ENCODE results near the gene TRO. TPM values are rescaled to one million over a fixed set of nuclear protein-coding genes. Genes with fewer than 3 reads are reported as not detected.

Gene TRO
- total RNA-seq, 1 experiment from 2014 or later, result not detected

- no peaks in the 10 kb centered on the region for H4K20me1 ChIP-seq (ENCODE audit: insufficient read depth, low read depth, low read length)
- no peaks in the 10 kb centered on the region for H3K9me3 ChIP-seq (ENCODE audit: low read length)
- H3K4me1 ChIP-seq (ENCODE audit: low read length), result no peaks in the 10 kb centered on the region
- no peaks in the 10 kb centered on the region for H3K27me3 ChIP-seq (ENCODE audit: low read length)
- no peaks in the 10 kb centered on the region for H3K36me3 ChIP-seq (ENCODE audit: insufficient read depth, low read length)
- H3K4me2 ChIP-seq (ENCODE audit: low read depth, low read length, poor library complexity, severe bottlenecking), result no peak overlapping the region
- no peak for DNase-seq
- no peak overlapping the region for H2AFZ ChIP-seq (ENCODE audit: low read length)
- H3K4me3 ChIP-seq (ENCODE audit: low read length), result no peak overlapping the region
- H3K9me2 ChIP-seq (replicated peaks; ENCODE audit: insufficient read depth, low read length), result no peaks in the 10 kb centered on the region
- no peak overlapping the region for H3K9ac ChIP-seq (ENCODE audit: low read length)
- H3K79me2 ChIP-seq (ENCODE audit: low read length), result no peaks in the 10 kb centered on the region
- H3K27ac ChIP-seq (ENCODE audit: low read length), result no peak overlapping the region
Measured at GRCh38 chrX:54923376-54923775, 2.8 kb downstream of the TRO start.

- Histone ChIP-seq H3K79me2 (ENCODE audit: low read length) (no peaks in the 10 kb centered on the region), H3K9me2 (replicated peaks; ENCODE audit: insufficient read depth, low read length) (no peaks in the 10 kb centered on the region)
Measured at GRCh38 chrX:54926978-54927377, 6.4 kb downstream of the TRO start.

DNA sequence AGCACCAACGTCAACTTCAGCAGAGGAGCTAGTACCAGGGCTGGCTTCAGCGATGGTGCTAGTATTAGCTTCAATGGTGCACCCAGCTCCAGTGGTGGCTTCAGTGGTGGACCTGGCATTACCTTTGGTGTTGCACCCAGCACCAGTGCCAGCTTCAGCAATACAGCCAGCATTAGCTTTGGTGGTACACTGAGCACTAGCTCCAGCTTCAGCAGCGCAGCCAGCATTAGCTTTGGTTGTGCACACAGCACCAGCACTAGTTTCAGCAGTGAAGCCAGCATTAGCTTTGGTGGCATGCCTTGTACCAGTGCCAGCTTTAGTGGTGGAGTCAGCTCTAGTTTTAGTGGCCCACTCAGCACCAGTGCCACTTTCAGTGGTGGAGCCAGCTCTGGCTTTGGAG lies 8.3 kb downstream of the TRO start:
- H3K4me1 ChIP-seq (ENCODE audit: low read length), result no peaks in the 10 kb centered on the region
- H3K27ac ChIP-seq (ENCODE audit: low read length), result no peak overlapping the region
- no peaks in the 10 kb centered on the region for H3K36me3 ChIP-seq (ENCODE audit: insufficient read depth, low read length)
- no peak overlapping the region for H3K4me3 ChIP-seq (ENCODE audit: low read length)
- no peak overlapping the region for H3K4me2 ChIP-seq (ENCODE audit: low read depth, low read length, poor library complexity, severe bottlenecking)
- H3K9me3 ChIP-seq (ENCODE audit: low read length), result no peaks in the 10 kb centered on the region
- H3K9ac ChIP-seq (ENCODE audit: low read length), result no peak overlapping the region
- H2AFZ ChIP-seq (ENCODE audit: low read length), result no peak overlapping the region
- H3K9me2 ChIP-seq (replicated peaks; ENCODE audit: insufficient read depth, low read length), result no peaks in the 10 kb centered on the region
- no peaks in the 10 kb centered on the region for H4K20me1 ChIP-seq (ENCODE audit: insufficient read depth, low read depth, low read length)
- DNase-seq, result no peak
- no peaks in the 10 kb centered on the region for H3K27me3 ChIP-seq (ENCODE audit: low read length)
- no peaks in the 10 kb centered on the region for H3K79me2 ChIP-seq (ENCODE audit: low read length)

More at GRCh38 chrX:54926978-54927377, 6.4 kb downstream of the TRO start:
- Histone ChIP-seq H3K27me3 (ENCODE audit: low read length) (no peaks in the 10 kb centered on the region), H3K4me2 (ENCODE audit: low read depth, low read length, poor library complexity, severe bottlenecking) (no peak overlapping the region), H3K27ac (ENCODE audit: low read length) (no peak overlapping the region), H3K4me1 (ENCODE audit: low read length) (no peaks in the 10 kb centered on the region), H4K20me1 (ENCODE audit: insufficient read depth, low read depth, low read length) (no peaks in the 10 kb centered on the region), H3K9me3 (ENCODE audit: low read length) (no peaks in the 10 kb centered on the region), H3K36me3 (ENCODE audit: insufficient read depth, low read length) (no peaks in the 10 kb centered on the region), H3K9ac (ENCODE audit: low read length) (no peak overlapping the region), H3K4me3 (ENCODE audit: low read length) (no peak overlapping the region), H2AFZ (ENCODE audit: low read length) (no peak overlapping the region)
- no peak for DNase-seq

DNA sequence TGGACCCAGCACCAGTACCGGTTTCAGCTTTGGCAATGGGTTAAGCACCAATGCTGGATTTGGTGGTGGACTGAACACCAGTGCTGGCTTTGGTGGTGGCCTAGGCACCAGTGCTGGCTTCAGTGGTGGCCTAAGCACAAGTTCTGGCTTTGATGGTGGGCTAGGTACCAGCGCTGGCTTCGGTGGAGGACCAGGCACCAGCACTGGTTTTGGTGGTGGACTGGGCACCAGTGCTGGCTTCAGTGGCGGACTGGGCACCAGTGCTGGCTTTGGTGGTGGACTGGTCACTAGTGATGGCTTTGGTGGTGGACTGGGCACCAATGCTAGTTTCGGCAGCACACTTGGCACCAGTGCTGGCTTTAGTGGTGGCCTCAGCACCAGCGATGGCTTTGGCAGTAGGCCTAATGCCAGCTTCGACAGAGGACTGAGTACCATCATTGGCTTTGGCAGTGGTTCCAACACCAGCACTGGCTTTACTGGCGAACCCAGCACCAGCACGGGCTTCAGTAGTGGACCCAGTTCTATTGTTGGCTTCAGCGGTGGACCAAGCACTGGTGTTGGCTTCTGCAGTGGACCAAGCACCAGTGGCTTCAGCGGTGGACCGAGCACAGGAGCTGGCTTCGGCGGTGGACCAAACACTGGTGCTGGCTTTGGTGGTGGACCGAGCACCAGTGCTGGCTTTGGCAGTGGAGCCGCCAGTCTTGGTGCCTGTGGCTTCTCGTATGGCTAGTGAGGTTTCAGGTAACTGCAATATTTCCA lies 9.8 kb downstream of the TRO start:
- Histone ChIP-seq H3K27me3 (ENCODE audit: low read length) (no peaks in the 10 kb centered on the region), H3K9me2 (replicated peaks; ENCODE audit: insufficient read depth, low read length) (no peaks in the 10 kb centered on the region), H3K4me2 (ENCODE audit: low read depth, low read length, poor library complexity, severe bottlenecking) (no peak overlapping the region), H3K36me3 (ENCODE audit: insufficient read depth, low read length) (no peaks in the 10 kb centered on the region), H3K4me1 (ENCODE audit: low read length) (no peaks in the 10 kb centered on the region), H3K79me2 (ENCODE audit: low read length) (no peaks in the 10 kb centered on the region), H4K20me1 (ENCODE audit: insufficient read depth, low read depth, low read length) (no peaks in the 10 kb centered on the region), H2AFZ (ENCODE audit: low read length) (no peak overlapping the region), H3K9ac (ENCODE audit: low read length) (no peak overlapping the region), H3K27ac (ENCODE audit: low read length) (no peak overlapping the region), H3K4me3 (ENCODE audit: low read length) (no peak overlapping the region), H3K9me3 (ENCODE audit: low read length) (no peaks in the 10 kb centered on the region)
- DNase-seq, result no peak

DNA sequence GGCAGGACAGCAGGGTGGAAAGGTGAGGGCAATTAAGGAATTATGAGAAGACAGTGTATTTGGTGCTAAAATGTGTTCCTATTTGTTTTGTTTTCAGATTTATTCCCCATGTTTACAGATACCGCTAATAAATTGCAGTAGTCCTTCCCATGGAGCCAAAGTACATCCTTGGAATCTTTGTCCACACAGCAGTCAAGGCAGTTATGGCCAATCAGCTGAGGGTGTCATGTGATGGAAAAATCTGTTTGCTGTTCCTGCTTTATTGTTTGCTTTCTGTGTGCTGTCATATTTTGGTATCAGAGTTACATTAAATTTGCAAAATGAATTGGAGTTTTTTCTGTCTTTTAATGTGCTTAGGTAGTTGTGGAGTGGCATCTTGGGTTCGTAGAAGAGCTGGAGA lies 10.5 kb downstream of the TRO start:
- Histone ChIP-seq H3K9me3 (ENCODE audit: low read length) (no peaks in the 10 kb centered on the region), H3K9ac (ENCODE audit: low read length) (no peak overlapping the region), H3K4me3 (ENCODE audit: low read length) (no peak overlapping the region), H2AFZ (ENCODE audit: low read length) (no peak overlapping the region), H3K4me2 (ENCODE audit: low read depth, low read length, poor library complexity, severe bottlenecking) (no peak overlapping the region), H3K27me3 (ENCODE audit: low read length) (no peaks in the 10 kb centered on the region), H3K79me2 (ENCODE audit: low read length) (no peaks in the 10 kb centered on the region), H3K4me1 (ENCODE audit: low read length) (no peaks in the 10 kb centered on the region), H4K20me1 (ENCODE audit: insufficient read depth, low read depth, low read length) (no peaks in the 10 kb centered on the region), H3K27ac (ENCODE audit: low read length) (no peak overlapping the region), H3K36me3 (ENCODE audit: insufficient read depth, low read length) (no peaks in the 10 kb centered on the region), H3K9me2 (replicated peaks; ENCODE audit: insufficient read depth, low read length) (no peaks in the 10 kb centered on the region)
- DNase-seq, result no peak

- H3K9ac ChIP-seq (ENCODE audit: low read length), result no peak overlapping the region
- no peaks in the 10 kb centered on the region for H3K9me3 ChIP-seq (ENCODE audit: low read length)
- H3K4me1 ChIP-seq (ENCODE audit: low read length), result no peaks in the 10 kb centered on the region
- no peak overlapping the region for H3K4me2 ChIP-seq (ENCODE audit: low read depth, low read length, poor library complexity, severe bottlenecking)
- H3K27me3 ChIP-seq (ENCODE audit: low read length), result no peaks in the 10 kb centered on the region
- no peaks in the 10 kb centered on the region for H3K9me2 ChIP-seq (replicated peaks; ENCODE audit: insufficient read depth, low read length)
- H3K4me3 ChIP-seq (ENCODE audit: low read length), result no peak overlapping the region
- H4K20me1 ChIP-seq (ENCODE audit: insufficient read depth, low read depth, low read length), result no peaks in the 10 kb centered on the region
- H3K27ac ChIP-seq (ENCODE audit: low read length), result no peak overlapping the region
- H2AFZ ChIP-seq (ENCODE audit: low read length), result no peak overlapping the region
- H3K36me3 ChIP-seq (ENCODE audit: insufficient read depth, low read length), result no peaks in the 10 kb centered on the region
- H3K79me2 ChIP-seq (ENCODE audit: low read length), result no peaks in the 10 kb centered on the region
- DNase-seq, result no peak
Measured at GRCh38 chrX:54933150-54933826, 12.7 kb downstream of the TRO start.

DNA sequence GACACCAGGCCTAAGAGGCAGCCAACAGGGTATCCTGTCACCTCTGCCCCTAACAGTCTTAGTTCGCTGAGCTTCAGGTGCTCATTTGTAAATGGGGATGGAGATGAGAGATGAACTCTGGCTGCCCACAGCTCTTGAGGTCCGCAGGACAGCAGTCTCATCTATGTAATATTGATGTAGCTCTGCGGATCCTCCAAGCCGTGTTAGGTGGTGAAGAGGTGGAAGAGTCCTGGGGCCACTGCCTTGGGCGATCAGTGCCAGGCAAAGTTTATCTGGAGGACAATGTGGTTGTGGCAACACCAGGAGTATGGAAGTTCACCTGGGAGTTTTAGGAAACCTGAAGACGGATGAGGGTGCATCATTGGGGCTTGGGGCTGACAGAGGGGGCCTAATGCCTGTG lies 13.4 kb downstream of the TRO start:
- Histone ChIP-seq H3K27me3 (ENCODE audit: low read length) (no peaks in the 10 kb centered on the region), H2AFZ (ENCODE audit: low read length) (no peak overlapping the region), H3K79me2 (ENCODE audit: low read length) (no peaks in the 10 kb centered on the region), H3K36me3 (ENCODE audit: insufficient read depth, low read length) (no peaks in the 10 kb centered on the region), H3K27ac (ENCODE audit: low read length) (no peak overlapping the region), H3K9me2 (replicated peaks; ENCODE audit: insufficient read depth, low read length) (no peaks in the 10 kb centered on the region), H3K9me3 (ENCODE audit: low read length) (no peaks in the 10 kb centered on the region), H3K4me3 (ENCODE audit: low read length) (no peak overlapping the region), H3K9ac (ENCODE audit: low read length) (no peak overlapping the region), H3K4me2 (ENCODE audit: low read depth, low read length, poor library complexity, severe bottlenecking) (no peak overlapping the region), H4K20me1 (ENCODE audit: insufficient read depth, low read depth, low read length) (no peaks in the 10 kb centered on the region), H3K4me1 (ENCODE audit: low read length) (no peaks in the 10 kb centered on the region)
- DNase-seq, result no peak

- Histone ChIP-seq H3K9me2 (replicated peaks; ENCODE audit: insufficient read depth, low read length) (no peaks in the 10 kb centered on the region), H3K4me2 (ENCODE audit: low read depth, low read length, poor library complexity, severe bottlenecking) (no peak overlapping the region), H3K27me3 (ENCODE audit: low read length) (no peaks in the 10 kb centered on the region), H3K79me2 (ENCODE audit: low read length) (no peaks in the 10 kb centered on the region), H3K9ac (ENCODE audit: low read length) (no peak overlapping the region), H3K36me3 (ENCODE audit: insufficient read depth, low read length) (no peaks in the 10 kb centered on the region), H3K9me3 (ENCODE audit: low read length) (no peaks in the 10 kb centered on the region), H3K4me1 (ENCODE audit: low read length) (no peaks in the 10 kb centered on the region), H2AFZ (ENCODE audit: low read length) (no peak overlapping the region), H4K20me1 (ENCODE audit: insufficient read depth, low read depth, low read length) (no peaks in the 10 kb centered on the region), H3K4me3 (ENCODE audit: low read length) (no peak overlapping the region), H3K27ac (ENCODE audit: low read length) (no peak overlapping the region)
- no peak for DNase-seq
Measured at GRCh38 chrX:54934890-54935289, 14.3 kb downstream of the TRO start.
